Middle frontal gyrus (tissue), 1 donor: ENCODE data around the gene SLC46A2.

Source experiments
- DNase-seq: peaks from one replicate; pipeline ENCODE4 v3.0.0-alpha.2; 2015; ENCODE audit warnings: low spot score; ENCODE audit errors: extremely low spot score

Gene SLC46A2

DNA sequence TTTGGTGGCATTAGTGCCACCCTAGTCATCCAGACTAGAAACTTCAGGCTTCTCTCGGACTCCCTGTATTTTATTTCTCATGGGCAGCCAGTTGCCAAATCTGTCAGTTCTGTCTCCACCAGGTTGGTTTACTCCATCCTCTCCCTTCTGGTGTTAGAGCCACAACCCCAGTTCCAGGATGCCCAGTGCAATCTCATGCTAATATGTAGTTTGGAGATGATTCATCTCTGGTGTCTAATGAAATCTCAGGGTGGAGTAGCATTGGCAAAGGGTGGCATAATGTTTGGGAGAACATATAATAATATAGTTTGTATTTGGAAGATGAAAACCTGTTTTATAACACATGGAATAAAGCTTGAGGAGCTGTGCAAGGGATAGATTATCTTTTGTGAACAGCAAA is 30.2 kb downstream of the SLC46A2 start:
- DNase-seq: no peak

- no peak for DNase-seq
Observed at GRCh38 chr9:112858625-112859147, 32.0 kb downstream of the SLC46A2 start.

DNA sequence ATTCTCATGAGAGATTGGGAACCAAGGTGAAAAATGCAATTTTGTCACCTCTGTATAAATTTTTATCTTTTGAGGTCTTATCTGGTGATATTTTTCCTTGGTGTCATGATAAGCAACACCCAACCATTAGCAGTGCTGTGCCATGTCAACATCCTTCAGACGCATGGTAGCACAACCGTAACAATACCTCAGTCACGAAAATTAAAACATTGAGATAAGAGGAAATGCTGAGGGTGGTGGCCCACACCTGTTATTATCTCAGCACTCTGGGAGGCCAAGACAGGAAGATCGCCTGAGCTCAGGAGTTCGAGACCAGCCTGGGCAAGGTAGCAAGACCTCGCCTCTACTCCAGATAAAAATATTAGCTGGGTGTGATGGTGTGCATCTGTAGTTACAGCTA is 32.7 kb downstream of the SLC46A2 start:
- no peak for DNase-seq

DNA sequence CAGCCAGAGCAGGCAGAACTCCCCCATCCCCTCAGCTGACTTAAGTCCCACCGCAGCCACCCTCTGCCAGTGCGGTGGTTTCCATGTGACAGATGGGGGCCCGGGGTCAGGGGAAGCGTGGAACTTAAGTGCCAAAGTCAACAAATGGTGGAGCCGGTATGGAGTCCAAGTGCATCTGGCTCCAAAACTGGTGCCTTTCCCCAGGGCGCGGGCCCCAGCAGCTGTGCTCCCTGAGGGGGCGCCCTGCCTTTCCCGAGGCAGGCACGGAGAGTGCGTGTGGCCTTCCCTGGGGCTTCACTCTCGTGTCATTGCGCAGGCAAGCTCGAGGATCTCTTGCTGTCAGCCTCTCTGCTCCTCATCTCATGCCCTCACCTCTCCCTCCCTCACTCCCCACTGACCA is 33.8 kb downstream of the SLC46A2 start:
- DNase-seq: no peak

DNA sequence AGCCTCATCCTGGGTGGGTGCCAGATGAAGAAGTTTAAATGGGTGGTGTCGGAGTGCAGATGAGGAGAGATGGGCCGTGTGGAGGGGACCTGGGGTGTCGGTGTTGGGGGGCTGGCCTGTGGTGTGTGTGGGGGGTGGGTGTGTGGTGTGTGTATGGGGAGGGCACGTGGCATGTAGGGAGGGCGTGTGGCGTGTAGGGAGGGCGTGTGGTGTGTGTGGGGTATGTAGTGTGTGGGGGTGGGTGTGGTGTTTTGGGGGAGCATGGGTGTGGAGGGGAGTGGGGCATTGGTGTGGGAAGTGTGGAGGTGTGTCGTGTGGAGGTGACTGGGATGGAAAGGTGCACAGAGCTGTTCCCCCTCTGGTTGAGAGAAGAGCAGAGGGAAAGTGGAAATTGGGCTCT is 34.5 kb downstream of the SLC46A2 start:
- no peak for DNase-seq

DNA sequence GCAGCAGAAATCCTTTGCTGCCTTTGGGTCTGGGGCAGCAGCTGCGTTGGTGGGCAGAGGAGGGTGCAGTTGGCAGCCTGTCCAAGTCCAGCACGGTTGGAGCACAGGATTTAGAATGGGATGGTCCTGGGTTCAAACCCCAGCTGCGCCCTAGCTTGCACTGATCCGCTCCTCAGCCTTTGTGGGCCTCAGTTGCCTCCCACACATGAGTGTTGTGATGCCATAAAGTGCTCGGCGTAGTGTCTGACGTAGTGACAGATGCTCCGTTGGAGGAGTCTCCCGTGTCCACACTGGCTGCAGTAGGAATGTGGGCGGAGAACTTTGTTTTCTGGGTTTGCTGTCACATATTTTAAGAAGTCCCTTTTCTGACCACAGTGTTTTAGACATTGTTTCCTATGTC is 36.0 kb downstream of the SLC46A2 start:
- no peak for DNase-seq

DNA sequence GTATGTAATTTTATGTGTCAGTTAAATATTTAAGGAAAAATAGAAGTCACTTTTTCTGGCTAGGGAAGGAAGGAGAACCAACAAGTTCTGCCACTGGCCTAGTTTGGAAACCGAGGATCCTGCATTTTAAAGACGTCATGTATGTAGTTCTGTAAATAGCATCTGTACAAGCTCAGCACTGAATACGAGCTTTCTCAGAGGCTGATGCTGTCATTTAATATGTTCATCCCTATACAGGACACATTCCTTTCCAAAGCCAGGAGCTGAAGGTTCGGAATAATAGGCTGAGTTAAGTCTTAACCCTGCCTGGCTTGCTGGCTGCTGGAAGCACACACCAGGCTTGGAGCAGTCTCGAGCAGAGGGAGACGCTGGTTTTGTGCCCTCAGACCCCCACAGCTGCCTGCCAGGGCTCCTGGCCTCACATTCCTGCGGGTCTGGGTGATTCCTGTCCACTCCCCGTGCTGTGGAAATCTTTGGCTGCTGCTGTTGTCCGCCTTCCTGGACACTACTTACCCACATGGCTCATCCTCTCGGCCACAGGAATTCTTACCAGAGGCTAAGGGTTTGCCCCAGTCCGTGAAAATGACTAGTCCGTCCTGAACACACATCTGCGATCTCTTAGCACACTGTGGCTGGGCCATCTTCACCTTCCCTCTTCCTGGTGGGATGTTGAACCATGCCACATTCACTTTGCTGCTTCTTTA is 36.6 kb downstream of the SLC46A2 start:
- DNase-seq: no peak

- no peak for DNase-seq
Observed at GRCh38 chr9:112852741-112853504, 37.8 kb downstream of the SLC46A2 start.

- no peak for DNase-seq
Observed at GRCh38 chr9:112850840-112851239, 39.8 kb downstream of the SLC46A2 start.

GRCh38 chr9:112849363-112849922 is 41.2 kb downstream of the SLC46A2 start:
- DNase-seq: no peak

GRCh38 chr9:112848316-112849151 is 42.1 kb downstream of the SLC46A2 start:
- no peak for DNase-seq

GRCh38 chr9:112846528-112847488 is 43.9 kb downstream of the SLC46A2 start:
- DNase-seq: no peak

DNA sequence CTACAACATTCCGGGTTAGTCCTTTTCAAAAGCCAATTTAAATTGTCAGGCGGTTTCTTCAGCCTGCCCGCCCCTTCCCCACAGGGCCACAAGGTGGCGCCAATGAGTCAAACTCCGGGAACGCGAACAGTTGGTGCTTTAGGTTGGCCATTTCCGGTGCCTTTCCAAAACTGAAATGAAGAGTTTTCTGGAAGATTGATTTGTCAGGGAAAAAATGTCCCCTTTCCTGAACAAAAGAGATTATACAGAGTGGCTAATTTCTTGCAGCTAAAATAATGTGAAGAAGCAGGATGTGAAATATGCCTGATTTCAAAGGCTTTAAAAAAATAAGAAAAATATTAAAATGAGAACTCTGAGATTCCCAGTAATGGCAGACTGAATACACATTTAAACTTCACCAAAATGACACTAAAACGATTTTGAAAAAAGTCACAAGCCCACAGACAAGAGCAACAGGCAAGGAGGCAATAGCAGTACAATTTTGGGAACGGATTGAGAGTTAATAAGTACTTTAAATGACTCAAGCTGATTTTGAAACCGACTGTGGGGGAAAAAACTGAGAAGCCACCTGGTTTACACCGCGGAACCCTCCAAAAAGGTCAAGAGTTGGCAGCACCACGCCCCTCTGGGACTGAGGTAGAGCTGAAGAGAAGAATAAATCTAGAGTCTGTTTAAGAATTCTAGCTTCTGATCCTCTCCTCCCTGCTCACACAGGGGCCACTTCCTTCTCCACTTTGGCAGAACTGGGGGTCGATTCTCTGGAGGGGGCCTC is 45.7 kb downstream of the SLC46A2 start:
- no peak for DNase-seq

GRCh38 chr9:112842555-112842954 is 48.1 kb downstream of the SLC46A2 start:
- no peak for DNase-seq

GRCh38 chr9:112841261-112841660 is 49.4 kb downstream of the SLC46A2 start:
- DNase-seq: no peak

DNA sequence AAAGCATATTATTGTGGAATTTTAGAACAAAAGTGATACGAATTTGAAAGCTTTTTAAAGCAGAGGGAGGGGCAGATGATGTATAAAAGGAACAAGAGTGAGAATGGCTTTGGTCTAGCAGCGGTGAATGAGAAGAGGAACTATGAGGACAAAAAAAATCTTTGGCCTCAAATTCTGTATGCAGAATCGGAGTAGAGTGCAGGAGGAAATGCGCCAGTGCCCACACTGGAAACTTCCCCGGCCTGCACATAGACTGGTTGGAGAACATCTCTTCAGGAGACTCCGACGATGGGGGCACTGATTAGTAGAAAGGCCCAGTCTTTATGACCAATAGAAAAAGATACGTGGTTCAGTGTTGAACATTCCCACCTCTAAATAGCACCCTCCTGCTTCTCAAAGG is 51.3 kb downstream of the SLC46A2 start:
- no peak for DNase-seq

DNA sequence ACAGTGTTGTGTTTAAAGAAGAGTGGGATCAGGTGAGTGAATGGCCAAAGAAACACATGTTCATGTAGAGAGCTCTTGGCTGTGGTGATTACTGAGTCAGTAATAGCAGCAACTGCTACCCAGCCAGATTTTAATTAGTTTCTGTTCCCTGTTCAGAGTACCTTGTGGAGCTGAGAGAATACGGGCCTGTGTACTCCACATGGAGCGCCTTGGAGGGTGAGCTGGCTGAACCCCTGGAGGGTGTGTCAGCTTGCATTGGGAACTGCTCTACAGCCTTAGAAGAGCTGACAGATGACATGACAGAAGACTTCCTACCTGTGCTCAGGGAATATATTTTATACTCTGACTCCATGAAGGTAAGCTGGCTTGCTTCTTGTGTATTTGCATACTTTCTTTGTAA is 52.3 kb downstream of the SLC46A2 start:
- no peak for DNase-seq

- no peak for DNase-seq
Observed at GRCh38 chr9:112836394-112836793, 54.3 kb downstream of the SLC46A2 start.

GRCh38 chr9:112833081-112833480 is 57.6 kb downstream of the SLC46A2 start:
- DNase-seq: no peak

DNA sequence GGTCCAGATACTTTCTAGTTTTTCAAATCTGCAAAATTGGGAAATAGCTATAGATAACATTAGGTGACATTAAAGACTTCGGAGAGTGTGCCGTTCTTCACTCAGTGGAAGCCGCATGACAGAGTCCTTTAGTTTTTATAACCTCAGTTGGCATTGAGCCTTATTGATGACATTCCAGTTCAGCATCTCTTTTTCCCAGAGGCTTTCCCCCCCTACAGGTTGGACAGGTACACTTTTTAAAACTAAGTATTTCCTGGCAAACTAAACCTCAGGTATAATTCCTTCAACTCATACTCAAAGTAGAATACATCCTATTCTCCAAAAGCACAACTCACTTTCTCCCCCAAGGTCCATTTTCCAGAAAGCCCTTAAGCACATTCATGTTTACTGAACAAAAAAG is 58.7 kb downstream of the SLC46A2 start:
- DNase-seq: no peak
